SK-N-MC (cell line): ENCODE results near the gene ING3.

Experiments used
- EZH2 ChIP-seq: fragments of 200-600 bp; sonication (generic); IDR thresholded peaks from one replicate; pipeline ENCODE4 v1.6.1; 2017; ENCODE audit warnings: antibody characterized with exemption
- POLR2AphosphoS5 ChIP-seq: IDR thresholded peaks from 2 replicates; pipeline ENCODE4 v1.6.1; 2012; ENCODE audit warnings: mild to moderate bottlenecking, low read depth, low read length, borderline replicate concordance

GRCh38 chr7:121002757-121003200 lies 52.2 kb downstream of the ING3 start:
- TF ChIP-seq POLR2AphosphoS5 (no peak), EZH2 (no peak)
